ENCODE measurements around the gene SCAF1. TPM values are rescaled to one million over a fixed set of nuclear protein-coding genes. Genes with fewer than 3 reads are reported as not detected.

SCAF1 gene
- polyA plus RNA-seq, 2 of the 4 experiments (the other 2 are of a cell fraction) = 4.0 to 47.9 TPM

DNA sequence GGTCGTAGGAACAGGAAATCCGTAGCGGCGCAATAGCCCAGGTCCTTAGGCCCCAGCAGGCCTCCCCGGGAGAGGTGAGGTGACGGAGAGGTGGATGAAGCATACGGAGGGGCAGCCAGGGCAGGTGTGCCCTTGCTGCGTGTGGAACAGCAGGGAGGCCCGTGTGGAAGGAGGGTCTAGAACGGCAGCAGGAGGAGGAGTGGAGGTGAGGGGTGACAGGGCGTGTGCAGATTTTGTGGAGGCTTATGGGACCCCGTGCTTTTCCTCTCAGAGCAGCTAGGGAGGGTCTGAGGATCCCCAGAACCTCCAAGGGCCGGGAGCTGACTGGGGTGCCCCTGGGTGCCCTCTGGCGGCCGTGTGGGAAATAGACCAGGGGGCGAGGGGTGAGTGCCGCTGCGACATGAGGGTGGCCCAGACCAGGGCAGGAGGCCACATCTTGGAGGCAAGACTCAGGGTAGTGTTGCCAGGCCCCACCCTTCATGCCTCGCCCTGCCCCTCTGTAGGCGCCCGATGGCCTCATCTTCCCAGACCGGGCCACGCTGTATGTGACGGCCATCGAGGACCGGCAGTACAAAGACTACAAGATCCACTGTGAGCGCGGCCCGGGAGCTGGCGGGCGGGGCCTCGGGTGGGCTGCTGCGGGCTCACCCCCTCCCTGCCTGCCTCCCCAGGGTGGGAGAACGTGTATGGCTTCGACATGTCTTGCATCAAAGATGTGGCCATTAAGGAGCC is 42.4 kb downstream of the SCAF1 start (continued):
- TF ChIP-seq, protein P1, sequence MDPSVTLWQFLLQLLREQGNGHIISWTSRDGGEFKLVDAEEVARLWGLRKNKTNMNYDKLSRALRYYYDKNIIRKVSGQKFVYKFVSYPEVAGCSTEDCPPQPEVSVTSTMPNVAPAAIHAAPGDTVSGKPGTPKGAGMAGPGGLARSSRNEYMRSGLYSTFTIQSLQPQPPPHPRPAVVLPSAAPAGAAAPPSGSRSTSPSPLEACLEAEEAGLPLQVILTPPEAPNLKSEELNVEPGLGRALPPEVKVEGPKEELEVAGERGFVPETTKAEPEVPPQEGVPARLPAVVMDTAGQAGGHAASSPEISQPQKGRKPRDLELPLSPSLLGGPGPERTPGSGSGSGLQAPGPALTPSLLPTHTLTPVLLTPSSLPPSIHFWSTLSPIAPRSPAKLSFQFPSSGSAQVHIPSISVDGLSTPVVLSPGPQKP (IDR thresholded peaks at IDR 0.05; ENCODE audit: low read depth, low read length) = no peak

DNA sequence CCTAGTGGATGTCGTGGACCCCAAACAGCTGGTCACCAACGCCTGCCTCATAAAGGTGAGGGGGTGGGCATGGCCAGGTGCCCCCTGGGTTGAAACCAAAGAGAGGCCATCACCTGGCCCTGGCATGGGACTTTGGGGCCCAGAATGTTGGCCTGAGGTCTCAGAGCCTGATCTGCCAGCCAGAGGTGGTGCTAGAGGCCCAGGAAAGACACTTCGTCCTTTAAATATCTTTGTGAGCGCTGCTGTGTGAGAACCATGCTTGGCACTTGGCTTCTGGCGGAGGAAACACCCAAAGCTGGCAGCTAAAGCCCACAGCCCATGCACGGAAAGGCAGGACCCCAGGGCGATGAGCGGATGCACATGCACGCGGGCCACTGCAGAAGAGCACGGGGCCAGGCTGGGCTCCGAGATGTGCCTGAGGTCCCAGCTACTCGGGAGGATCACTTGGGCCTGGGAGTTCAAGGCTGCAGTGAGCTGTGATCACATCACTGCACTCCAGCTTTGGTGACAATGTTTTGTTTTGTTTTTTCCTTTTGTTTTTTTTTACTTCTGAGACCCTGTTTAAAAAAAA is 43.1 kb downstream of the SCAF1 start:
- H3K4me2 ChIP-seq = no peak overlapping the region
- no peaks in the 10 kb centered on the region for H3K9me3 ChIP-seq
- TF ChIP-seq, protein P2, sequence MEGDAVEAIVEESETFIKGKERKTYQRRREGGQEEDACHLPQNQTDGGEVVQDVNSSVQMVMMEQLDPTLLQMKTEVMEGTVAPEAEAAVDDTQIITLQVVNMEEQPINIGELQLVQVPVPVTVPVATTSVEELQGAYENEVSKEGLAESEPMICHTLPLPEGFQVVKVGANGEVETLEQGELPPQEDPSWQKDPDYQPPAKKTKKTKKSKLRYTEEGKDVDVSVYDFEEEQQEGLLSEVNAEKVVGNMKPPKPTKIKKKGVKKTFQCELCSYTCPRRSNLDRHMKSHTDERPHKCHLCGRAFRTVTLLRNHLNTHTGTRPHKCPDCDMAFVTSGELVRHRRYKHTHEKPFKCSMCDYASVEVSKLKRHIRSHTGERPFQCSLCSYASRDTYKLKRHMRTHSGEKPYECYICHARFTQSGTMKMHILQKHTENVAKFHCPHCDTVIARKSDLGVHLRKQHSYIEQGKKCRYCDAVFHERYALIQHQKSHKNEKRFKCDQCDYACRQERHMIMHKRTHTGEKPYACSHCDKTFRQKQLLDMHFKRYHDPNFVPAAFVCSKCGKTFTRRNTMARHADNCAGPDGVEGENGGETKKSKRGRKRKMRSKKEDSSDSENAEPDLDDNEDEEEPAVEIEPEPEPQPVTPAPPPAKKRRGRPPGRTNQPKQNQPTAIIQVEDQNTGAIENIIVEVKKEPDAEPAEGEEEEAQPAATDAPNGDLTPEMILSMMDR (IDR thresholded peaks at IDR 0.05) = no peak
- peak in 1 of 2 experiments; percentile 28; a peak in 1 of 5 replicates for TF ChIP-seq RAD21 (conservative IDR thresholded peaks at IDR 0.05 in 1 of 2, IDR thresholded peaks at IDR 0.05 in 1 of 2)
- POLR2A ChIA-PET = interaction anchor here (1.0 to 2.6 kb wide), 4 partner anchors 9 to 80 kb away, joined by 3 to 13 read pairs (median 3); partner anchors contain the start of gene PRMT1
- WGBS (ENCODE audit: missing lambda C conversion rate) = 94% methylated on average over 13 of the region's 13 CpGs
- CTCF ChIA-PET = interaction anchor here (0.6 to 5.5 kb wide), 34 partner anchors 8 to 451 kb away, joined by 3 to 42 read pairs (median 4); partner anchors contain the start of genes FUZ, RRAS and TSKS
- no peak overlapping the region for H3K4me3 ChIP-seq
- FAIRE-seq (no peak), ATAC-seq (peak in 1 of 2 experiments; percentile 6; a peak in 2 of 6 replicates), DNase-seq (ENCODE audit: low read depth in 1 of 2, low spot score in 1 of 2) (no peak)
- H3K27ac ChIP-seq = 0 out of 6 replicates have a peak overlapping the region, but pooled peaks of 1 of the 2 experiments have one; percentile 2
- peaks cover 20% of the 10 kb centered on the region for H3K4me1 ChIP-seq

DNA sequence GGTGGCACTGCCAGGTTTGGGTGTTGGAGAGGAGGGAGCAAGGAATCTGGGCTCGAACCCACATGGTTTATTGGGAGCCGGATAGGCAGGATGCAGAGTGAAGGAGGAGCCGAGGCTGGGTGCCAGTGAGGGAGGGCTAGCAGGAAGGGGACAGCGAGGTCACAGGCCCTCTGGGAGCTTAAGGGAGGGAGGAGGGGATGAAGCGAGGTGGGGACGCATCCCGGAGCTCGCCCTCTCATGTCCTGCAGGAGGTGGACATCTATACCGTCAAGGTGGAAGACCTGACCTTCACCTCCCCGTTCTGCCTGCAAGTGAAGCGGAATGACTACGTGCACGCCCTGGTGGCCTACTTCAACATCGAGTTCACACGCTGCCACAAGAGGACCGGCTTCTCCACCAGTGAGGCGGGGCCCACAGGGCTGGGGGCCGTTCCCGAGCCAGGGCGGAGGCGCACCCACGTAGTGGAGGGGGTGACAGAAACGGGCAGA is 43.9 kb downstream of the SCAF1 start:
- peak; percentile 54; the same call in 1 of the 2 replicates for TF ChIP-seq FOSB (CRISPR knock-in tag; IDR thresholded peaks at IDR 0.05)
- no peak for TF ChIP-seq RAD21 (conservative IDR thresholded peaks at IDR 0.05 in 1 of 2, IDR thresholded peaks at IDR 0.05 in 1 of 2)
- CTCF ChIA-PET = interaction anchor here (0.7 to 5.5 kb wide), 16 partner anchors 8 to 161 kb away, joined by 3 to 42 read pairs (median 4); partner anchors contain the start of gene FUZ
- 88% methylated on average over 23 of the region's 23 CpGs for WGBS (ENCODE audit: missing lambda C conversion rate)
- Histone ChIP-seq H3K4me2 (no peak overlapping the region), H3K9me3 (no peaks in the 10 kb centered on the region), H3K4me3 (no peak overlapping the region), H3K4me1 (peaks cover 12% of the 10 kb centered on the region), H3K27ac (no peak overlapping the region)
- POLR2A ChIA-PET = interaction anchor here (1.0 to 2.6 kb wide), 2 partner anchors 9 to 45 kb away, joined by 3 to 13 read pairs; partner anchors contain the start of gene PRMT1
- no peak for ATAC-seq
- no peak for FAIRE-seq
- no peak for DNase-seq (ENCODE audit: low read depth in 1 of 2, low spot score in 1 of 2)

DNA sequence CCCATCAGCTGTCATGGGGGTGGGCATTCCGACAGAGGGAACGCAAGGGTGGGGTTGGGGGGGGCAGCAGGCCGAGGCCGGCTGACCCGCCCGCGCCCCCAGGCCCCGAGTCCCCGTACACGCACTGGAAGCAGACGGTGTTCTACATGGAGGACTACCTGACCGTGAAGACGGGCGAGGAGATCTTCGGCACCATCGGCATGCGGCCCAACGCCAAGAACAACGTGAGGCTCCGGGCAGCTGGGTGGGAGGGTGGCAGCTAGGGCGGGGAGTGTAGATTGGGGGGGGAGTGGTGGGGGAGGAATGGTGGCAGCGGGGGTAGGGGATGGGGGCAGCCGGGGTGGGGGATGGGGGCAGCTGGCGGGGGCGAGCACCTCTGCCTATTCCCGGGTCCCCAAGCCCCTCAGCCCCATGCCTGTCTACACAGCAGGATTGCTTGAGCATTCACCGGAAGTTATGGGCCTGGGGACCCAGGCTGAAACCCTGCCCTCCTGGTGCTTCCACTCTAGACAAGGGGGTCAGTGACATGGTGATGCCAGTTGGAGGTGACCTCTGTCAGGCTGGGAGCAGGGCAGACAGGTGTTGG is 44.6 kb downstream of the SCAF1 start:
- DNase-seq (ENCODE audit: low read depth in 1 of 2, low spot score in 1 of 2) (no peak), ATAC-seq (no peak), FAIRE-seq (no peak)
- no peak overlapping the region for H3K27ac ChIP-seq
- H3K4me1 ChIP-seq = peaks cover 9% of the 10 kb centered on the region; the same call in 1 of the 3 replicates
- TF ChIP-seq TFCP2L1 (CRISPR knock-in tag; IDR thresholded peaks at IDR 0.05) (no peak), MYC (IDR thresholded peaks at IDR 0.05; ENCODE audit: borderline replicate concordance, low read length) (no peak), HEYL (CRISPR knock-in tag; IDR thresholded peaks at IDR 0.05) (no peak), NPAS2 (CRISPR knock-in tag; IDR thresholded peaks at IDR 0.05; ENCODE audit: borderline replicate concordance) (no peak), CBX8 (IDR thresholded peaks at IDR 0.05) (no peak), GATA3 (IDR thresholded peaks at IDR 0.05; ENCODE audit: borderline replicate concordance) (no peak), HOXA7 (CRISPR knock-in tag; IDR thresholded peaks at IDR 0.05) (no peak), MAZ (IDR thresholded peaks at IDR 0.05; ENCODE audit: borderline replicate concordance, low read depth, low read length) (no peak), JUN (IDR thresholded peaks at IDR 0.05) (no peak)
- no peak overlapping the region for H3K4me2 ChIP-seq
- ChIA-PET CTCF (interaction anchor here (0.7 to 5.5 kb wide), 12 partner anchors 8 to 158 kb away, joined by 3 to 42 read pairs (median 4); no protein-coding TSS in a partner anchor), POLR2A (interaction anchor here (2.6 kb wide), 1 partner anchor 10 kb away, joined by 13 read pairs; the partner anchor contains the start of gene PRMT1)
- no peaks in the 10 kb centered on the region for H3K9me3 ChIP-seq
- WGBS (ENCODE audit: missing lambda C conversion rate) = 92% methylated on average over 22 of the region's 27 CpGs
- no peak overlapping the region for H3K4me3 ChIP-seq
